HepG2 (cell line): ENCODE results near the gene DAB2IP. TPM values are rescaled to one million over a fixed set of nuclear protein-coding genes. Genes with fewer than 3 reads are reported as not detected.

Source experiments
- ARID4A ChIP-seq: sonication (generic); formaldehyde crosslinking; IDR thresholded peaks from 2 replicates; pipeline ENCODE4 v1.5.0; 2020; ENCODE audit warnings: mild to moderate bottlenecking, missing genetic modification reagents, borderline replicate concordance
- CENPBD1 ChIP-seq: sonication (generic); formaldehyde crosslinking; IDR thresholded peaks from 2 replicates; pipeline ENCODE4 v1.8.0; 2022; ENCODE audit warnings: missing genetic modification reagents, low read depth, mild to moderate bottlenecking, borderline replicate concordance
- DNMT3B ChIP-seq: conservative IDR thresholded peaks from 2 replicates; pipeline ENCODE4 v1.6.1; 2016; ENCODE audit warnings: missing biosample characterization, control low read depth
- ESRRA ChIP-seq: sonication (generic); formaldehyde crosslinking; IDR thresholded peaks from 2 replicates; pipeline ENCODE4 v1.5.1; 2020; ENCODE audit warnings: mild to moderate bottlenecking, low read depth, missing genetic modification reagents
- GFI1 ChIP-seq: sonication (generic); formaldehyde crosslinking; IDR thresholded peaks from 2 replicates; pipeline ENCODE4 v1.5.0; 2020; ENCODE audit warnings: missing genetic modification reagents, mild to moderate bottlenecking, borderline replicate concordance
- HIVEP1 ChIP-seq: sonication (generic); formaldehyde crosslinking; IDR thresholded peaks from 2 replicates; pipeline ENCODE4 v1.4.0; 2020; ENCODE audit warnings: mild to moderate bottlenecking, missing genetic modification reagents
- KLF11 ChIP-seq: IDR thresholded peaks from 2 replicates; pipeline ENCODE4 v1.6.1; 2016; ENCODE audit warnings: missing compliant biosample characterization
- KLF13 ChIP-seq: sonication (generic); formaldehyde crosslinking; IDR thresholded peaks from 2 replicates; pipeline ENCODE4 v1.4.0; 2020; ENCODE audit warnings: mild to moderate bottlenecking, missing genetic modification reagents
- MYC ChIP-seq: sonication (generic); formaldehyde crosslinking; IDR thresholded peaks from 2 replicates; pipeline ENCODE4 v1.9.0; 2021; ENCODE audit warnings: missing genetic modification reagents, borderline replicate concordance
- NFIB ChIP-seq: sonication (generic); formaldehyde crosslinking; IDR thresholded peaks from 2 replicates; pipeline ENCODE4 v1.9.0; 2021; ENCODE audit warnings: missing genetic modification reagents, mild to moderate bottlenecking, borderline replicate concordance
- NR1H2 ChIP-seq: sonication (generic); formaldehyde crosslinking; IDR thresholded peaks from 2 replicates; pipeline ENCODE4 v1.8.1; 2022; ENCODE audit warnings: low read depth, missing genetic modification reagents, borderline replicate concordance
- RNF2 ChIP-seq: fragments of 450-650 bp; conservative IDR thresholded peaks from 2 replicates; pipeline ENCODE4 v1.6.1; 2016; ENCODE audit warnings: low read depth
- RORA ChIP-seq: sonication (generic); formaldehyde crosslinking; IDR thresholded peaks from 2 replicates; pipeline ENCODE4 v1.5.0; 2020; ENCODE audit warnings: mild to moderate bottlenecking, missing genetic modification reagents, moderate library complexity
- SIN3A ChIP-seq: IDR thresholded peaks from 2 replicates; pipeline ENCODE4 v1.6.1; 2011; ENCODE audit warnings: low read depth, mild to moderate bottlenecking, control low read depth, low read length, borderline replicate concordance
- SRSF1 ChIP-seq: fragments of 200-400 bp; formaldehyde crosslinking; optimal IDR thresholded peaks from 2 replicates; pipeline ENCODE3; 2017; ENCODE audit warnings: mild to moderate bottlenecking, low read depth, low read length, moderate library complexity
- TGIF2 ChIP-seq: IDR thresholded peaks from 2 replicates; pipeline ENCODE4 v1.6.1; 2016; ENCODE audit warnings: control low read depth, missing compliant biosample characterization
- TSC22D2 ChIP-seq: sonication (generic); formaldehyde crosslinking; IDR thresholded peaks from 2 replicates; pipeline ENCODE4 v1.5.1; 2020; ENCODE audit warnings: missing genetic modification reagents, mild to moderate bottlenecking, borderline replicate concordance
- ZNF614 ChIP-seq: IDR thresholded peaks from 2 replicates; pipeline ENCODE4 v1.6.1; 2018; ENCODE audit warnings: missing biosample characterization, missing genetic modification reagents, inconsistent platforms, borderline replicate concordance
- ZNF777 ChIP-seq: sonication (generic); formaldehyde crosslinking; IDR thresholded peaks from 2 replicates; pipeline ENCODE4 v1.4.0; 2020; ENCODE audit warnings: missing genetic modification reagents
- ZNF841 ChIP-seq: sonication (generic); formaldehyde crosslinking; IDR thresholded peaks from 2 replicates; pipeline ENCODE4 v1.8.1; 2023; ENCODE audit warnings: missing genetic modification reagents, borderline replicate concordance
- ZSCAN31 ChIP-seq: sonication (generic); formaldehyde crosslinking; IDR thresholded peaks from 2 replicates; pipeline ENCODE4 v1.5.0; 2020; ENCODE audit warnings: low read depth, mild to moderate bottlenecking, missing genetic modification reagents
- polyA plus RNA-seq, 8 experiments: library from polyadenylated mRNA; depleted of rRNA in 3 of 8; stranded (reverse) in 7 of 8; unstranded in 1 of 8; fragments of >200 nt; fragmentation: Illumina TruSeq in 4 of 8; extraction: Trizol in 4 of 8; gene quantifications; 2 replicates each; pipeline versions ENCODE4 v1.2.1 to v1.2.3, GENCODE V29; 2011 to 2016; ENCODE audit warnings: low read depth in 4 of 8, missing spikeins in 1 of 8, mixed read lengths in 1 of 8; ENCODE audit not compliant: insufficient read depth in 1 of 8
- total RNA-seq, 5 experiments: library from RNA; depleted of rRNA; stranded (reverse); fragments of >200 nt; fragmentation: Illumina TruSeq; extraction: Trizol; gene quantifications; 2 replicates each; pipeline ENCODE4 v1.2.3, GENCODE V29; 2016; ENCODE audit warnings: low read depth in 1 of 5
- TF ChIP-seq, protein P1 (sequence below): sonication (generic); formaldehyde crosslinking; IDR thresholded peaks from 2 replicates; pipeline ENCODE4 v1.5.1; 2020; ENCODE audit warnings: mild to moderate bottlenecking, missing genetic modification reagents, moderate library complexity
- TF ChIP-seq, protein P2 (sequence below): sonication (generic); formaldehyde crosslinking; IDR thresholded peaks from 2 replicates; pipeline ENCODE4 v1.8.0; 2022; ENCODE audit warnings: mild to moderate bottlenecking, missing genetic modification reagents; ENCODE audit not compliant: insufficient replicate concordance

DAB2IP gene
- total and polyA plus RNA-seq, 2 of the 13 experiments (the other 11 are each of a cell fraction or from before 2014, with no cell fraction given), result 25.3 to 37.9 TPM

DNA sequence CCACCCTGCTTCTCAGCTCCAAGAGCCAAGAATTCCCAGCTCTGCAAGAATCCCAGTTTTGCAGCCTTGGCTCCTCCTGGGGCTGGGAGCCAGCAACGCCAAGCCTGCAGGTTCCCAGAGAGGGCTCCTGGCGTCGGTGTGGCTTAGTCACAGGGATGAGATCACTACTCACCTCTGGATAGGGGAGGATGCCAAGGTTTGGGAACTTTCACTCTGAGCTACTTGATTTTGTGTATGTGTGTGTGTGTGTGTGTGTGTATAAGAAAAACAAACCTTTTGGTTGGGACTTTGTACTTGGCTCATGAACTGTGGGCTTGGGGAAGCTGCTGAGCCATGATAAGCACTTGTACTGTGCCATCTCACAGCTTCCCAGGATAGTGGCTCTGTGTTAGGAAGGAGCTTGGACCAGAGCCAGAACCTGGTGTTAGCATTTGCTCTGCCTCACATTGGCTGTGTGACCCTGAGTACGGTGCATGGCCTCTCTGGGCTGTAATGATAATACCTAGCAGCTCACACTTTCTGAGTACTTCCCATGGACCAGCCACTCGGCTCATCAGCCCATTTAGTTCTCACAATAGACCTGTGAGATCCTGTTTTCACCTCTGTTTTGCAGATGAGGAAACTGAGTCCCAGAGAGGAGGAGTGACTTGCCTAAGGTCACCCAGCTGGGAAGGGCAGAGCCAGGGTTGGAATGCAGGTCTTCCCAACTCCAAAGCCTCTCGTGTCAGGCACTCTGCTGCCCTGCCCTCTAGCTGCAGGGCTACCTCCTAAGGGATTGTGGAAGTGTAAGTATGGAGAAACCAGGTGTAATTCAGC, 41.4 kb upstream of the DAB2IP start (continued):
- TF ChIP-seq, protein P1, sequence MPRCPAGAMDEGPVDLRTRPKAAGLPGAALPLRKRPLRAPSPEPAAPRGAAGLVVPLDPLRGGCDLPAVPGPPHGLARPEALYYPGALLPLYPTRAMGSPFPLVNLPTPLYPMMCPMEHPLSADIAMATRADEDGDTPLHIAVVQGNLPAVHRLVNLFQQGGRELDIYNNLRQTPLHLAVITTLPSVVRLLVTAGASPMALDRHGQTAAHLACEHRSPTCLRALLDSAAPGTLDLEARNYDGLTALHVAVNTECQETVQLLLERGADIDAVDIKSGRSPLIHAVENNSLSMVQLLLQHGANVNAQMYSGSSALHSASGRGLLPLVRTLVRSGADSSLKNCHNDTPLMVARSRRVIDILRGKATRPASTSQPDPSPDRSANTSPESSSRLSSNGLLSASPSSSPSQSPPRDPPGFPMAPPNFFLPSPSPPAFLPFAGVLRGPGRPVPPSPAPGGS (CRISPR knock-in tag), result no peak
- TF ChIP-seq HIVEP1, result peak; percentile 33; the same call in 1 of the 2 replicates
- no peak for TF ChIP-seq ZSCAN31 (CRISPR knock-in tag)
- no peak for TF ChIP-seq DNMT3B (CRISPR knock-in tag)
- no peak for TF ChIP-seq TGIF2 (CRISPR knock-in tag)
- TF ChIP-seq RORA (CRISPR knock-in tag), result no peak
- peak; percentile 68 for TF ChIP-seq ZNF614
- no peak for TF ChIP-seq KLF11
- no peak for TF ChIP-seq CENPBD1 (CRISPR knock-in tag)
- 0 out of 2 replicates have a peak, but pooled peaks have one; percentile 61 for TF ChIP-seq ESRRA
- TF ChIP-seq, protein P2, sequence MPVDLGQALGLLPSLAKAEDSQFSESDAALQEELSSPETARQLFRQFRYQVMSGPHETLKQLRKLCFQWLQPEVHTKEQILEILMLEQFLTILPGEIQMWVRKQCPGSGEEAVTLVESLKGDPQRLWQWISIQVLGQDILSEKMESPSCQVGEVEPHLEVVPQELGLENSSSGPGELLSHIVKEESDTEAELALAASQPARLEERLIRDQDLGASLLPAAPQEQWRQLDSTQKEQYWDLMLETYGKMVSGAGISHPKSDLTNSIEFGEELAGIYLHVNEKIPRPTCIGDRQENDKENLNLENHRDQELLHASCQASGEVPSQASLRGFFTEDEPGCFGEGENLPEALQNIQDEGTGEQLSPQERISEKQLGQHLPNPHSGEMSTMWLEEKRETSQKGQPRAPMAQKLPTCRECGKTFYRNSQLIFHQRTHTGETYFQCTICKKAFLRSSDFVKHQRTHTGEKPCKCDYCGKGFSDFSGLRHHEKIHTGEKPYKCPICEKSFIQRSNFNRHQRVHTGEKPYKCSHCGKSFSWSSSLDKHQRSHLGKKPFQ (CRISPR knock-in tag), result no peak
- peak; percentile 65; the same call in 1 of the 2 replicates for TF ChIP-seq GFI1 (CRISPR knock-in tag)
- no peak for TF ChIP-seq TSC22D2 (CRISPR knock-in tag)
- TF ChIP-seq ZNF841 (CRISPR knock-in tag), result no peak
- TF ChIP-seq RNF2, result no peak
- no peak; the same call in 1 of the 2 replicates for TF ChIP-seq NFIB (CRISPR knock-in tag)
- no peak for TF ChIP-seq KLF13 (CRISPR knock-in tag)
- no peak for TF ChIP-seq MYC (CRISPR knock-in tag)
- TF ChIP-seq SIN3A, result no peak
- no peak for TF ChIP-seq NR1H2 (CRISPR knock-in tag)
- no peak for TF ChIP-seq ZNF777 (CRISPR knock-in tag)
- no peak for TF ChIP-seq ARID4A (CRISPR knock-in tag)
- no peak for TF ChIP-seq SRSF1
